ENCODE data around the gene HSD3B7. TPM values are rescaled to one million over a fixed set of nuclear protein-coding genes. Genes with fewer than 3 reads are reported as not detected.

HSD3B7 gene
- total and polyA plus RNA-seq, 10 of the 15 experiments (the other 5 are each of a cell fraction or from before 2014, with no cell fraction given), result 0.18 to 1.8 (median 0.48) TPM; not detected in 1

- DNase-seq (ENCODE audit: low read depth, low spot score), result no peak
- ChIA-PET RAD21 (ENCODE audit: unreplicated experiment) (interaction anchor here (0.6 kb wide), 1 partner anchor 43 kb away, joined by 3 read pairs; no protein-coding TSS in a partner anchor), CTCF (no interaction called here), POLR2A (no interaction called here), SMC1A (ENCODE audit: uncharacterized antibody, unreplicated experiment) (no interaction called here)
- H2AFZ ChIP-seq (ENCODE audit: control insufficient read depth, low read depth, low read length), result no peak overlapping the region
- no peak for ATAC-seq
- no peaks in the 10 kb centered on the region for H4K20me1 ChIP-seq (ENCODE audit: control insufficient read depth, insufficient read depth)
- BruUV-seq (replicated peaks), result TSS peak; percentile 38
- H3K27me3 ChIP-seq (replicated peaks in 1 of 2; ENCODE audit: control insufficient read depth in 2 of 2, insufficient read depth in 2 of 2, low read length in 1 of 2), result no peaks in the 10 kb centered on the region
- no peaks in the 10 kb centered on the region for H3K4me1 ChIP-seq (ENCODE audit: control insufficient read depth, insufficient read depth, low read length)
- H3K36me3 ChIP-seq (ENCODE audit: control insufficient read depth in 2 of 2, insufficient read depth in 2 of 2, low read length in 1 of 2), result peaks cover 5 to 36% of the 10 kb centered on the region in 2 experiments
- H3K9me3 ChIP-seq (replicated peaks; ENCODE audit: control insufficient read depth, insufficient read depth, low read length), result no peaks in the 10 kb centered on the region
- intact Hi-C loops (cut with micrococcal nuclease; ENCODE audit: unreplicated experiment), result no loop called here
- TF ChIP-seq POLR2A (IDR thresholded peaks at IDR 0.05; ENCODE audit: low read depth, low read length) (0 out of 2 replicates have a peak, but pooled peaks have one; percentile 22), SP1 (IDR thresholded peaks at IDR 0.05; ENCODE audit: low read depth, low read length) (no peak), MAX (IDR thresholded peaks at IDR 0.05; ENCODE audit: low read depth, low read length) (no peak), ELK1 (IDR thresholded peaks at IDR 0.05; ENCODE audit: low read depth, low read length) (no peak)
- H3K4me2 ChIP-seq (ENCODE audit: control insufficient read depth, insufficient read depth), result no peak overlapping the region
- WGBS (ENCODE audit: insufficient coverage, insufficient replicate concordance, low lambda C conversion rate, missing lambda C conversion rate), result over 99% methylated on average over 17 of the region's 29 CpGs
- H3K79me2 ChIP-seq (ENCODE audit: control insufficient read depth, insufficient read depth, low read length), result no peaks in the 10 kb centered on the region
- no peak overlapping the region for H3K9ac ChIP-seq (ENCODE audit: control insufficient read depth, insufficient read depth, low read length)
- in situ Hi-C loops (cut with MboI), result loop anchor here (25.0 kb wide), 1 partner anchor 457 kb away; the partner anchor contains the start of genes COX6A2 and ZNF843
- FAIRE-seq, result no peak
- H3K27ac ChIP-seq (ENCODE audit: control insufficient read depth, insufficient read depth), result no peak overlapping the region
- no peak overlapping the region for H3K4me3 ChIP-seq
These were observed 4.6 kb upstream of the HSD3B7 start for GRCh38 chr16:30980434-30980833.

- Histone ChIP-seq H3K9me3 (replicated peaks; ENCODE audit: control insufficient read depth, insufficient read depth, low read length) (no peaks in the 10 kb centered on the region), H3K36me3 (ENCODE audit: control insufficient read depth in 2 of 2, insufficient read depth in 2 of 2, low read length in 1 of 2) (peaks cover 8 to 39% of the 10 kb centered on the region in 2 experiments), H2AFZ (ENCODE audit: control insufficient read depth, low read depth, low read length) (no peak overlapping the region), H3K27ac (ENCODE audit: control insufficient read depth, insufficient read depth) (no peak overlapping the region), H3K9ac (ENCODE audit: control insufficient read depth, insufficient read depth, low read length) (no peak overlapping the region), H3K79me2 (ENCODE audit: control insufficient read depth, insufficient read depth, low read length) (no peaks in the 10 kb centered on the region), H3K4me2 (ENCODE audit: control insufficient read depth, insufficient read depth) (no peak overlapping the region), H3K27me3 (replicated peaks in 1 of 2; ENCODE audit: control insufficient read depth in 2 of 2, insufficient read depth in 2 of 2, low read length in 1 of 2) (no peaks in the 10 kb centered on the region), H3K4me3 (no peak overlapping the region), H4K20me1 (ENCODE audit: control insufficient read depth, insufficient read depth) (no peaks in the 10 kb centered on the region), H3K4me1 (ENCODE audit: control insufficient read depth, insufficient read depth, low read length) (no peaks in the 10 kb centered on the region)
- BruUV-seq (replicated peaks), result no TSS peak
- ATAC-seq (no peak), DNase-seq (ENCODE audit: low read depth, low spot score) (no peak), FAIRE-seq (no peak)
- intact Hi-C loops (cut with micrococcal nuclease; ENCODE audit: unreplicated experiment), result no loop called here
- TF ChIP-seq USF1 (IDR thresholded peaks at IDR 0.05; ENCODE audit: borderline replicate concordance, extremely low read length, insufficient read depth, low read depth, low read length) (no peak), NFIC (IDR thresholded peaks at IDR 0.05; ENCODE audit: low read depth, low read length) (no peak), REST (IDR thresholded peaks at IDR 0.05; ENCODE audit: low read depth, low read length) (no peak)
- POLR2A ChIA-PET, result no interaction called here
- in situ Hi-C loops (cut with MboI), result loop anchor here (25.0 kb wide), 1 partner anchor 456 kb away; the partner anchor contains the start of genes COX6A2 and ZNF843
- RAD21 ChIA-PET (ENCODE audit: unreplicated experiment), result interaction anchor here (0.6 kb wide), 1 partner anchor 43 kb away, joined by 3 read pairs; no protein-coding TSS in a partner anchor
- SMC1A ChIA-PET (ENCODE audit: uncharacterized antibody, unreplicated experiment), result no interaction called here
- over 99% methylated on average over 14 of the region's 14 CpGs for WGBS (ENCODE audit: insufficient coverage, insufficient replicate concordance, low lambda C conversion rate, missing lambda C conversion rate)
- CTCF ChIA-PET, result no interaction called here
These were observed 4.0 kb upstream of the HSD3B7 start for GRCh38 chr16:30980959-30981358.
